Endometrium (tissue), 2 donors: ENCODE data around the gene TKTL1.

Source experiments
- FAIRE-seq: peaks from 2 replicates; lab custom pipeline; 2012; peaks lifted over from hg19 to GRCh38; lab: Jason Lieb, UNC
- donor health status: control.
- donor health status: control.

TKTL1 gene

GRCh38 chrX:154362085-154362742, 66.6 kb downstream of the TKTL1 start:
- FAIRE-seq = no peak

GRCh38 chrX:154363706-154364439, 68.3 kb downstream of the TKTL1 start:
- no peak for FAIRE-seq

GRCh38 chrX:154365052-154365600, 69.5 kb downstream of the TKTL1 start:
- FAIRE-seq = no peak

- no peak for FAIRE-seq
Measured at GRCh38 chrX:154365997-154366665, 70.5 kb downstream of the TKTL1 start.

GRCh38 chrX:154366666-154367055, 71.1 kb downstream of the TKTL1 start:
- FAIRE-seq = no peak

- no peak for FAIRE-seq
Measured at GRCh38 chrX:154367474-154368308, 72.1 kb downstream of the TKTL1 start.

- no peak for FAIRE-seq
Measured at GRCh38 chrX:154368630-154369448, 73.2 kb downstream of the TKTL1 start.

GRCh38 chrX:154369449-154370299, 74.1 kb downstream of the TKTL1 start:
- peak; percentile 45 for FAIRE-seq

GRCh38 chrX:154370300-154371016, 74.9 kb downstream of the TKTL1 start:
- FAIRE-seq = no peak

GRCh38 chrX:154371017-154371788, 75.6 kb downstream of the TKTL1 start:
- no peak for FAIRE-seq

- no peak for FAIRE-seq
Measured at GRCh38 chrX:154371789-154372300, 76.2 kb downstream of the TKTL1 start.

GRCh38 chrX:154372612-154373022, 77.0 kb downstream of the TKTL1 start:
- FAIRE-seq = no peak

GRCh38 chrX:154373340-154374306, 78.0 kb downstream of the TKTL1 start:
- FAIRE-seq = no peak

- no peak for FAIRE-seq
Measured at GRCh38 chrX:154374313-154375155, 78.9 kb downstream of the TKTL1 start, which contains the start of gene FLNA. FLNA (minus strand) TSS chrX:154374634; CDS start chrX:154371245, 3,389 bp downstream.

GRCh38 chrX:154375156-154375504, 79.5 kb downstream of the TKTL1 start:
- FAIRE-seq = no peak

- no peak for FAIRE-seq
Measured at GRCh38 chrX:154376774-154377173, 81.2 kb downstream of the TKTL1 start.
